Muscle layer of colon (tissue), 2 donors: ENCODE data around the gene KLHL25.
"Not testable (repeated sequence)": the region's sequence is repeated elsewhere in the genome, so short reads cannot be mapped to it uniquely, and the experiment has no call there.

Source experiments
- H3K27ac ChIP-seq: one replicate; pipeline ENCODE4 v1.7.0; 2013; ENCODE audit warnings: low read depth, mild to moderate bottlenecking, low read length, moderate library complexity
- H3K27me3 ChIP-seq, 2 donors: one replicate each; pipeline ENCODE4 v1.7.0; 2013; ENCODE audit warnings: low read length in 2 of 2, mild to moderate bottlenecking in 2 of 2; ENCODE audit not compliant: insufficient read depth in 2 of 2, control insufficient read depth in 1 of 2
- H3K36me3 ChIP-seq: one replicate; pipeline ENCODE4 v1.7.0; 2013; ENCODE audit warnings: mild to moderate bottlenecking, low read length; ENCODE audit not compliant: insufficient read depth
- H3K4me1 ChIP-seq: one replicate; pipeline ENCODE4 v1.7.0; 2013; ENCODE audit warnings: mild to moderate bottlenecking, low read length; ENCODE audit not compliant: insufficient read depth
- H3K4me3 ChIP-seq, 2 donors: one replicate each; pipeline ENCODE4 v1.7.0; 2013; ENCODE audit warnings: low read length in 2 of 2, low read depth in 1 of 2, mild to moderate bottlenecking in 1 of 2, moderate library complexity in 1 of 2
- H3K9ac ChIP-seq: one replicate; pipeline ENCODE4 v1.7.0; 2013; ENCODE audit warnings: low read length
- H3K9me3 ChIP-seq: one replicate; pipeline ENCODE4 v1.7.0; 2013; ENCODE audit warnings: mild to moderate bottlenecking, low read length
- donor health status: abdominal sarcoma.
- donor health status: Adenocarcinoma of cecum.

Gene KLHL25

DNA sequence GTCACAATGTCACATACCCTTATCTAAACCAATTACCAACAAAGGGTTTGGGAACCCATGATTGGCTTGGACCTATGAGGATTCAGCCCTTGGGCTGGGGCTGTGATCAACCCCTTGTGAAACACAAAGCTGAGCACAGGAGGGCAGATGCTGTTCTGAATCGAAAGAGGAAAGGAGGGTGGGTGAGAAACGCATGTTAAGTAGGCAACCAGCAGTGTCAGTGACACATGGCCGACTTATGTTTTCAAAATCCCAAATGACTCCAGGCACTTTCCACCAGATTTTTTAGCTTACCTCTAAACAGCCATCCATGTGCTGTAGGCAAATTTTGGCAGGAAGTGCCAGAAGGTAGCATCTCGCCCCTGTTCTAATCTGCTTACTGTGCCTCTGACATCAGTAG is 34.1 kb upstream of the KLHL25 start:
- no peak overlapping the region for H3K4me3 ChIP-seq
- H3K4me1 ChIP-seq, result no peaks in the 10 kb centered on the region
- no peak overlapping the region for H3K9ac ChIP-seq
- H3K27ac ChIP-seq, result no peak overlapping the region
- no peaks in the 10 kb centered on the region for H3K36me3 ChIP-seq
- H3K9me3 ChIP-seq, result no peaks in the 10 kb centered on the region
- no peaks in the 10 kb centered on the region for H3K27me3 ChIP-seq

DNA sequence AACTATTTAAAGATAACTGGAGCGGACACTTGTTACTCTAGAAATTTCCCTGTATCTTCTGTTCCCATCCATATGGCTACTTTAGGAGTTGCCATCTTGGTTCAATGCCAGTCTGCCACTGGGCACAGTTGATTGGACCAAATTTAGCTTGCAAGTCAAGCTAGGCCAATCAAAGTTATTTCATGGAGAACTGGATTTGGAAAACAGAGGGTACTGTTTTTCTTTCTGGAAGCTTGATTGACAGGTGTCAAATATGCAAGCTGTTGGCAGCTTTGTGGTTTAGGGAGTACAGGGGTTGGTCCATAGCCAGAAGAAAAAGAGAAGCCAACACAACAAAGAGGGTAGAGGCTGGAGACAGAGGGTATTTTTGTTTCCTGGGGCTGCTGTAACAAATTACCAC is 33.4 kb upstream of the KLHL25 start:
- Histone ChIP-seq H3K4me3 (no peak overlapping the region), H3K27me3 (no peaks in the 10 kb centered on the region), H3K9ac (no peak overlapping the region), H3K27ac (no peak overlapping the region), H3K4me1 (no peaks in the 10 kb centered on the region), H3K9me3 (no peaks in the 10 kb centered on the region), H3K36me3 (no peaks in the 10 kb centered on the region)

DNA sequence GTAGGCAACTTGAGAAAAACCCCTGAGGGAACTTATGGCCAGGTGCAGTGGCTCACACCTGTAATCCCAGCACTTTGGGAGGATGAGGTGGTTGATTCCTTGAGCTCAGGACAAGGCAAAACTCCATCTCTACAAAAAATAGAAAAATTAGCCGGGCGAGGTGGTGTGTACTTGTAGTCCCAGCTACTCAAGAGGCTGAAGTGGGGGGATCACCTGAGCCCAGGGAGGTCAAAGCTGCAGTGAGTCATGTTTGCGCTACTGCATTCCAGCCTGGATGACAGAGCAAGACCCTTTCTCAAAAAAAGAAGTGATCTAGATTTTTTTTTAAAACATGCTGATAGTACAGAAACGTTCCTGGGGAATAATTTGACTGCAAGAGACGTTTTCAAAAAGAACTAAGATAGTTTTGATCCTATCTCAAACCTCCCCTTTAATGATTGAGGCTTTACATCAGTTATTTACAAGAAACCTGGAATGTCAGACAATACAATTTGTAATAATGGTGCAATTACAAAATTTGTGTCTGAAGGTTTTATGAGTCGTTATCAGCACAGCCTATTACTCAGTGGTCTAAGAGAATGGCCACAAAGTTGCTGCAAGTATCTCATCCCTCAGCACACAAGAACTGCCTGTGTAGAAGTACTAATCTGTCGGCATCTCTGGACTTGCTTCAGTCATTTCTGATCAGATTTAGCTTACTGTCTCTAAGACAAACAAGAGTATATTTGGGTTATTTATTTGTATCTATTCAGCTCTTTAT is 32.2 kb upstream of the KLHL25 start:
- H3K9me3 ChIP-seq, result no peaks in the 10 kb centered on the region
- no peak overlapping the region for H3K9ac ChIP-seq
- no peaks in the 10 kb centered on the region for H3K36me3 ChIP-seq
- H3K4me3 ChIP-seq, result no peak overlapping the region
- H3K27me3 ChIP-seq, result no peaks in the 10 kb centered on the region
- H3K27ac ChIP-seq, result no peak overlapping the region
- no peaks in the 10 kb centered on the region for H3K4me1 ChIP-seq

- H3K9me3 ChIP-seq, result no peaks in the 10 kb centered on the region
- no peaks in the 10 kb centered on the region for H3K4me1 ChIP-seq
- no peaks in the 10 kb centered on the region for H3K36me3 ChIP-seq
- H3K27ac ChIP-seq, result no peak overlapping the region
- no peaks in the 10 kb centered on the region for H3K27me3 ChIP-seq
- H3K9ac ChIP-seq, result no peak overlapping the region
- H3K4me3 ChIP-seq, result no peak overlapping the region
These were observed 31.0 kb upstream of the KLHL25 start for GRCh38 chr15:85825719-85826118.

DNA sequence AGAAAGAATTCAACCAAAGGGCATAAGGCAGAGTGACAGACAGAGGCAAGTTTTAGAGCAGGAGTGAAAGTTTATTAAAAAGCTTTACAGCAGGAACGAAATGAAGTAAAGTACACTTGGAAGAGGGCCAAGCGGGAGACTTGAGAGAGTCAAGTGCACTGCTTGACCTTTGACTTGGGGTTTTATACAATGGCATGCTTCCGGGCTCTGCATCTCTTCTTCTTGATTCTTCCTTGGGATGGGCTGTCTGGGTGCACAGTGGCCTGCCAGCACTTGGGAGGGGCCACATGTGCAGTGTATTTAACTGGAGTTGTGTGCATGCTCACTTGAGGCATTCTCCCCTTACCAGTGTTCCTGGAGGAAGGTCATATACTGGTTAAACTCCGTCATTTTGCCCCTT is 30.4 kb upstream of the KLHL25 start:
- Histone ChIP-seq H3K36me3 (no peaks in the 10 kb centered on the region), H3K4me3 (no peak overlapping the region), H3K9me3 (no peaks in the 10 kb centered on the region), H3K27ac (no peak overlapping the region), H3K9ac (no peak overlapping the region), H3K27me3 (no peaks in the 10 kb centered on the region), H3K4me1 (no peaks in the 10 kb centered on the region)

- no peaks in the 10 kb centered on the region for H3K27me3 ChIP-seq
- H3K36me3 ChIP-seq, result no peaks in the 10 kb centered on the region
- no peak overlapping the region for H3K9ac ChIP-seq
- H3K4me3 ChIP-seq, result no peak overlapping the region
- no peaks in the 10 kb centered on the region for H3K4me1 ChIP-seq
- no peaks in the 10 kb centered on the region for H3K9me3 ChIP-seq
- no peak overlapping the region for H3K27ac ChIP-seq
These were observed 26.8 kb upstream of the KLHL25 start for GRCh38 chr15:85821545-85821944.

GRCh38 chr15:85819938-85820337 is 25.2 kb upstream of the KLHL25 start:
- no peak overlapping the region for H3K4me3 ChIP-seq
- H3K9me3 ChIP-seq, result no peaks in the 10 kb centered on the region
- H3K4me1 ChIP-seq, result no peaks in the 10 kb centered on the region
- H3K36me3 ChIP-seq, result no peaks in the 10 kb centered on the region
- H3K27me3 ChIP-seq, result no peaks in the 10 kb centered on the region
- H3K9ac ChIP-seq, result no peak overlapping the region
- no peak overlapping the region for H3K27ac ChIP-seq

GRCh38 chr15:85813234-85813633 is 18.5 kb upstream of the KLHL25 start:
- Histone ChIP-seq H3K9ac (no peak overlapping the region), H3K27ac (no peak overlapping the region), H3K27me3 (no peaks in the 10 kb centered on the region), H3K4me1 (no peaks in the 10 kb centered on the region), H3K9me3 (no peaks in the 10 kb centered on the region), H3K4me3 (no peak overlapping the region), H3K36me3 (no peaks in the 10 kb centered on the region)

- no peak overlapping the region for H3K27ac ChIP-seq
- no peaks in the 10 kb centered on the region for H3K27me3 ChIP-seq
- no peaks in the 10 kb centered on the region for H3K9me3 ChIP-seq
- no peak overlapping the region for H3K4me3 ChIP-seq
- no peaks in the 10 kb centered on the region for H3K36me3 ChIP-seq
- peaks cover 4% of the 10 kb centered on the region for H3K4me1 ChIP-seq
- no peak overlapping the region for H3K9ac ChIP-seq
These were observed 15.3 kb upstream of the KLHL25 start for GRCh38 chr15:85810075-85810474.

GRCh38 chr15:85805420-85805819 is 10.7 kb upstream of the KLHL25 start:
- Histone ChIP-seq H3K9me3 (no peaks in the 10 kb centered on the region), H3K36me3 (no peaks in the 10 kb centered on the region), H3K4me1 (peaks cover 11% of the 10 kb centered on the region), H3K9ac (no peak overlapping the region), H3K27me3 (no peaks in the 10 kb centered on the region), H3K27ac (no peak overlapping the region), H3K4me3 (no peak overlapping the region)

DNA sequence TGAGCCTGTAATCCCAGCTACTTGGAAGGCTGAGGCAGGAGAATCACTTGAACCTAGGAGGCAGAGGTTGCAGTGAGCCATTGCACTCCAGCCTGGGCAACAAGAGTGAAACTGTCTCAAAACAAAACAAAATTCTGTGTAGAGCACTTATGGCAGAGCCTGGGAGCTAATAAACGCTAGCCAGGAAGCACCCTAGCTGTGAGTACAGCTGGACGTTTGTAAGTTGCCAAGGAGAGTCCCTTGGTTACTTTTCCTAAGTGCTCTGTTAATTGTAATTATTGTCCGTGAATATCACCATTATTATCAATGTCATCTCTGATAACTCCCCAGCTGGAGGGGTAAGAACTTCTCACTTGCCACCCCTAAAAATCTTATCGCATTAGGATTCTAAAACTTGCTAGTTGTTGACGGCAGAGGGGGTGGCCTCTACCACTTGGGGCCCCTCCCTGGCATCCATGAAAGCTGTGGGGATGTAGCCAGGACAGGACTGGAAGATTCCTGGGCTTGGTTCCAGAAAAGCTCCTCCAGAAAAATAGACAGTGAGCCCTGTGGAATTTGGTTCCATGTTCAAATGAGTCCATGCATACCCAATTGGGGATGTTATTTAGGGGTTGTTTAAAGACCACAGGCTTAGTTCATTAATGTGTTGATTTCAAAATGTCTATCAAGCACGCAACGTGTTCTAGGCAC is 9.9 kb upstream of the KLHL25 start:
- Histone ChIP-seq H3K27ac (no peak overlapping the region), H3K9ac (no peak overlapping the region), H3K4me3 (no peak overlapping the region), H3K9me3 (no peaks in the 10 kb centered on the region), H3K27me3 (no peaks in the 10 kb centered on the region), H3K4me1 (peaks cover 11% of the 10 kb centered on the region), H3K36me3 (no peaks in the 10 kb centered on the region)

- not testable (repeated sequence) for H3K27ac ChIP-seq, H3K9me3 ChIP-seq, H3K9ac ChIP-seq, H3K36me3 ChIP-seq, H3K4me3 ChIP-seq, H3K27me3 ChIP-seq
- peaks cover 11% of the 10 kb centered on the region for H3K4me1 ChIP-seq
These were observed 7.9 kb upstream of the KLHL25 start for GRCh38 chr15:85802617-85803016.
